Activated naive CD8-positive, alpha-beta T cell treated with anti-CD3 and anti-CD28 coated beads, Interleukin-2, amount 10 ng/mL, durations not matched to agents 7 days and 5 days (primary cell): ENCODE measurements around the gene ILK. TPM values are rescaled to one million over a fixed set of nuclear protein-coding genes. Genes with fewer than 3 reads are reported as not detected.
A peak's percentile ranks its signal among the peaks of the same experiment; 100 is the strongest.

Experiments used
- ATAC-seq: fragments of 150-1000 bp; cut with Tn5 transposase; one replicate; pipeline ENCODE4 v1.10.0; 2021; ENCODE audit warnings: low read depth, moderate library complexity
- POLR2A ChIA-PET: fragments of 350-600 bp; sonication (Branson Sonifier 250); formaldehyde crosslinking; loops from one replicate; lab custom pipeline; 2021; ENCODE audit warnings: antibody characterized with exemption; lab: Charles Lee
- DNase-seq: peaks from one replicate; pipeline ENCODE4 v3.0.0; 2021
- H3K27ac Mint-ChIP-seq: one replicate; pipeline ENCODE4 v1.8.0; 2022; ENCODE audit warnings: mild to moderate bottlenecking, mixed read lengths
- H3K27me3 Mint-ChIP-seq: one replicate; pipeline ENCODE4 v1.8.0; 2022; ENCODE audit warnings: mild to moderate bottlenecking, moderate library complexity, mixed read lengths
- H3K36me3 Mint-ChIP-seq: one replicate; pipeline ENCODE4 v1.8.0; 2021; ENCODE audit warnings: mild to moderate bottlenecking, mixed read lengths
- H3K4me1 Mint-ChIP-seq: one replicate; pipeline ENCODE4 v1.8.0; 2021; ENCODE audit warnings: mixed read lengths
- H3K4me3 Mint-ChIP-seq: one replicate; pipeline ENCODE4 v1.8.0; 2022; ENCODE audit warnings: mild to moderate bottlenecking, moderate library complexity, mixed read lengths
- H3K9me3 Mint-ChIP-seq: one replicate; pipeline ENCODE4 v1.8.0; 2021; ENCODE audit warnings: mixed read lengths
- total RNA-seq, 2 experiments: library from RNA; stranded (reverse); gene quantifications; one replicate each; pipeline ENCODE4 v1.2.3, GENCODE V29; 2021

Gene ILK
- total RNA-seq, 2 experiments from 2014 or later: 195 to 207 TPM

DNA sequence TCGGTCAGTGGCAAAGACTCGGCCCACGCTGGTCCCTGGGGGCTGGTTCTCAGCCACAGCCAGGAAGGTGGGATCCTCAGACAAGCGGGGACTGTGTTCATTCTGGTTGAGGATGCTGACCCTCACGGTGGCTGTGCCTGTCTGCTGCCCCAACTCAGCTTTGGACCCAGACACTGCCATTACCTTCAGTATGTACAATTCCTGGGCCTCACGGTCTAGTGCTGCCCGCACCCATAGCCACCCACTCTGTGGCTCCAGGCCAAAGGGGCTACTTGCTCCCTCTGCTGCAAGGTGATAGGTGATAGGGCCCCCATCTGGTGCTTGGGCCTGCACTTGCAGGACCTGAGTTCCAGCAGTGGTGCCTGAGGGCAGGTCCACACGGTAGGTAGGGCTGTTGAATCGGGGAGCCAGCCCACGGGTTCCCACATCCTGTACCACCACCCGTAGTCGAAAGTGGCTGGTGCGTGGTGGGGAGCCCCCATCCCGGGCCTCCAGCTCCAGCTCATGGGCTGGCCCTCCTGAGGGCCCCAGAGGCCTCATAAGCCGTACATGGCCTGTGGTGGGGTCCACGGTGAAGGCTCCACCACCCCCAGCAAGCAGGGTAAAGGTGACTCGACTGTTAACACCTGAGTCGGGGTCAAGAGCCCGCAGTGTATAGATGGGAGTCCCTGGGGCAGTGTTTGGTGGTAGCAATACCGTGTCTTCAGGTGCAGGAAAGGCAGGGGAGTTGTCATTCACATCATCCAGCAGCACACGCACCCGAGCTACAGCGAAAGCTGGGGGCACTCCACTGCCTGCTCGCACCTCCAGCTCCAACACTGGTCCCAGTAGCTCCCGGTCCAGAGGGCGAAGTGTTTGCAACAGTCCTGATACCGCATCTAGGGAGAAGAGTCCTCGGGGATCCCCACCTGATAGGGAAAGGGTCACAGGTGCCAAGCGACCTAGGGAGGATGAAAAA, 28.8 kb downstream of the ILK start:
- Mint-ChIP-seq H3K9me3 (no peaks in the 10 kb centered on the region), H3K27me3 (no peaks in the 10 kb centered on the region), H3K4me1 (peaks cover 10% of the 10 kb centered on the region), H3K4me3 (no peak overlapping the region), H3K27ac (no peak overlapping the region), H3K36me3 (no peaks in the 10 kb centered on the region)
- POLR2A ChIA-PET: interaction anchor here (1.8 to 2.1 kb wide), 2 partner anchors 14 to 21 kb away, joined by 4 to 8 read pairs; partner anchors contain the start of genes TAF10 and TPP1
- peak; percentile 38 for ATAC-seq
- DNase-seq: no peak

DNA sequence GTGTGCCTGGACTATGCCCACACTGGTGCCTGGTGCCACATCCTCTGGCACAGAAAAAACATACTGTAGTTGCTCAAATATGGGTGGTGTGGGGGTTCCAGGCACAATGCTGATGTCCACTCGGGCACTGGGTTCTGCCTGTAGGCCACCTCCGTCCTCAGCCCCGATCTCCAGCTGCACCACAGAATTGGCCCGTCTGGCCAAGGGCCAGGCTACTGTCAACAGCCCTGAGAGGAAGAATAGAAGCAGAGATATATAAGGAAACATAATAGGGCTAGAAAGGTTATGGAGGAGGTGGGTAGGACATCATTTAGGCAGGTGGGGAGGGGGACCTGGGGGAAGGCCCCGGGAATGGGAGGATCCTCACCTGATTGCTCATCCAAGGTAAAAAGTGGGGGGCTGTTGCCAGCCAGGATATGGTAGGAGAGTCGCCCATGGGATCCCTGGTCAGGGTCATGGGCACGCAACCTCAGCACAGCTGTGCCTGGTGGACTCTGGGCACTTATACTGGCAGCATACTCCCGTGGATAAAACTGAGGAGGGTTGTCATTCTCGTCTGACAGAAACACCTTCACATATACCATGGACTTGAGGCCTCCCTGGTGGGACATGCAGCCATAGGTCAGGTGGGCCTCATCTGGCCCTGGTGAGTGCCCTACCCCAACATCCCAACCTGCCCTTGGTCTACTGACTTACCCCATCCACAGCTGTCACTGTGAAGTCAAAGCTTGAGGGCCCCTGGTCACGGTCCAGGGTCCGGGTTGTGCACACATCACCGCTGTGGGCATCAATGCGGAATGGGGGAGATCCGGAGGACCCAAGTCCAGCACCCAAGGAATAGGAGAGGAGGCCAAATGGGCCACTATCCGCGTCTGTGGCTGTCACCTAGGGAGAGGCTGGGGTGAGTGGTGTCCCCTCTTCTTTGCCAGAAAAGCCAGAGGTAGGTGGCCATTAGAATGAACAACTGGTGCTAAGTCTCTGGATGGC, 30.1 kb downstream of the ILK start:
- no peak overlapping the region for H3K4me3 Mint-ChIP-seq
- H3K9me3 Mint-ChIP-seq: no peaks in the 10 kb centered on the region
- peaks cover 2% of the 10 kb centered on the region for H3K4me1 Mint-ChIP-seq
- H3K27me3 Mint-ChIP-seq: no peaks in the 10 kb centered on the region
- POLR2A ChIA-PET: interaction anchor here (1.8 kb wide), 1 partner anchor 22 kb away, joined by 4 read pairs; the partner anchor contains the start of gene TAF10
- H3K27ac Mint-ChIP-seq: no peak overlapping the region
- DNase-seq (no peak), ATAC-seq (no peak)
- no peaks in the 10 kb centered on the region for H3K36me3 Mint-ChIP-seq

DNA sequence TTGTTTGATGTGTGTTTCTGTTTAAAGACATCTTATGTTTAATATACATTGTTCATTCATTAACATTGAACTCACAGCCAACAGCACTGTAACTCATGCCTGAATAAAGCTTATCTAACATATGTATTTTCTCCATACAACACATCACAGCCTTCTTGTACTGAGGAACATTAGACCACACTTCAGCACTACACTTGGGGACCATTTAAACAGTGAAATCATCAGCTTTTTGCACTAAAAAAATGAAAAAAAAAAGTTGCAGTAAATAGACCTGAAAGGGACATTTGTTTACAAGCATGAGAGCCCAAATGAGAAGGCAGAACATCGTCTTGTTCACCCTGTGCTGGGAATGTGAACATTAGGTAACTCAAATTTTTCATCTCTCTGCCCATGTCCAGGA, 31.0 kb downstream of the ILK start:
- H3K27ac Mint-ChIP-seq: no peak overlapping the region
- POLR2A ChIA-PET: no interaction called here

DNA sequence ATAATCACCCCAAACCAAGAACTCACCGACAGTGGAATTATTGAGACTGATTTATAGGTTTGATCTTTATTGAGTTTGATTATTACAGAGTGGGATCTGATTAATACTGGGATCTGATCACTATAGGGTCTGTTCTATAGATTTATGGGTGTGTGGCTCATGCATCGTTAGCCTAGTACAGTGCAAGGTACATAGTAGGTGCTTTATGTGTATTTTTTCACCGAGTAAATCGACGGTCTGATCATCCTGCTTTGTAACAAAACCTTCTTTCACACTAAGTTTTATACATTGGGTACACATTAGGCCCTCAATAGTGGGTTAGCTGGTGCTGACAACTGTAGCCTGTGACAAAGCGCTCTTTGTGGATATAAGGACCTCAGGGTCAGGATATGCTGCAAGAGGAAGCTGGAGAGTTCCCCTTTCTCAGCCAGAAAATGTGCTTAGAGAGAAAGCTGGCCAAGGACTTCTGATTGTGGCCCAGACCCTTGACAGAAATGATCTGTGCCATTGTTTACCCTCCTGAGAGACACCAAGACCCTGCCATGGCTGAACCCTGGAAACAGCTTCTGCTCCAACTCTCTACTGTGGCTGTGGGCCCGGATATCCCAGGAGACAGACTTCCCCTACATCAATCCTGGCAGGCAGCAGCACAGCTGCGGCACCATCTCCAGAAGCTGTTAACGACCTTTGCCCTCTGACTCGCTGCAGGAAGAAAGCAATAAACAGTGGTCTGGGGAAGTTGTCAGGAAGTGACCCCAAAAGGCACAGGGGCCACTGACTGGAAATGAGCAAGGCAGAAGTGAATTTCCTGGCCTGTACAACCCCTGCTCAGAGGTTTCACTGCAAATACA, 31.7 kb downstream of the ILK start:
- Mint-ChIP-seq H3K36me3 (no peaks in the 10 kb centered on the region), H3K27me3 (no peaks in the 10 kb centered on the region), H3K4me3 (no peak overlapping the region), H3K9me3 (no peaks in the 10 kb centered on the region), H3K4me1 (peaks cover 7% of the 10 kb centered on the region), H3K27ac (no peak overlapping the region)
- DNase-seq (no peak), ATAC-seq (no peak)
- POLR2A ChIA-PET: no interaction called here

More for the DNA sequence above, 31.0 kb downstream of the ILK start:
- ATAC-seq (no peak), DNase-seq (no peak)
- H3K36me3 Mint-ChIP-seq: no peaks in the 10 kb centered on the region
- peaks cover 6% of the 10 kb centered on the region for H3K4me1 Mint-ChIP-seq
- no peaks in the 10 kb centered on the region for H3K27me3 Mint-ChIP-seq
- no peak overlapping the region for H3K4me3 Mint-ChIP-seq
- H3K9me3 Mint-ChIP-seq: no peaks in the 10 kb centered on the region

DNA sequence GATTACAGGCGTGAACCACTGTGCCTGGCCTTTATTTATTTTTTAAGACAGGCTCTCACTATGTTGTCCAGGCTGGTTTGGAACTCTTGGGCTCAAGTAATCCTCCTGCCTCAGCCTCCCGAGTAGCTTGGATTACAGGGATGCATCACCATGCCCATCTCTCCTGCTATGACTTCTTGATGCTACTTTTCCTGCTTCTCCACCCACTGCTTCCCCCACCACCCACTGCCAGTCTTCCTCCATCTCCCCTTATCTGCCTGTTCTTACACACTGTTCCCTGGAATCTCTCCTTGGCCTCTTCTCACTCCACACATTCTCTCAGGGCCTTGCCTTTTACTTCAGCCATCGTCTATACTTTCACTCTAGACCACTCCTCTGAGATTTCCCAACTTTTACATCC, 32.9 kb downstream of the ILK start:
- ATAC-seq (no peak), DNase-seq (no peak)
- POLR2A ChIA-PET: no interaction called here
- no peak overlapping the region for H3K27ac Mint-ChIP-seq
- no peak overlapping the region for H3K4me3 Mint-ChIP-seq
- H3K9me3 Mint-ChIP-seq: no peaks in the 10 kb centered on the region
- peaks cover 7% of the 10 kb centered on the region for H3K4me1 Mint-ChIP-seq
- H3K36me3 Mint-ChIP-seq: no peaks in the 10 kb centered on the region
- no peaks in the 10 kb centered on the region for H3K27me3 Mint-ChIP-seq

DNA sequence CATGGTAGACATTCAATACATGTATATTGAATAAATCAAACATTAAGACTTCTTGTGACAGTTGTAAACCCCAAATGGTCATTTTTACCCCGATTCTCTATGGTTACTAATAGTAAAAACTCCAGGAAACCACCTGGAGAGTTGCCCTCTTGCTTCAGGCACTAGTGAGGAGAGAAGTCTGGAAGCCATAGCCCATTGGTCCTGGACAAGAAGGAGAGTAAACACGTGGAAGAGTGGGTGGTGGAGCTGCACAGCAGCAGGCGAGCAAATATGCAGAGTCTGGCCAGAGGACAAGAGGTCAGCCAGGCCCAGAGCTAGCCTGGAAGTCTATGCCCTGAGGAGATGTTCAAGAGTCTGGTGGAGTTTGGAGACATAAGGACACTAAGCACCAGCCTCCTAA, 34.3 kb downstream of the ILK start:
- Mint-ChIP-seq H3K4me3 (no peak overlapping the region), H3K27me3 (no peaks in the 10 kb centered on the region), H3K4me1 (peaks cover 5% of the 10 kb centered on the region), H3K27ac (no peak overlapping the region), H3K9me3 (no peaks in the 10 kb centered on the region), H3K36me3 (no peaks in the 10 kb centered on the region)
- DNase-seq: no peak
- POLR2A ChIA-PET: interaction anchor here (1.4 kb wide), 1 partner anchor 10 kb away, joined by 3 read pairs; no protein-coding TSS in a partner anchor
- no peak for ATAC-seq

DNA sequence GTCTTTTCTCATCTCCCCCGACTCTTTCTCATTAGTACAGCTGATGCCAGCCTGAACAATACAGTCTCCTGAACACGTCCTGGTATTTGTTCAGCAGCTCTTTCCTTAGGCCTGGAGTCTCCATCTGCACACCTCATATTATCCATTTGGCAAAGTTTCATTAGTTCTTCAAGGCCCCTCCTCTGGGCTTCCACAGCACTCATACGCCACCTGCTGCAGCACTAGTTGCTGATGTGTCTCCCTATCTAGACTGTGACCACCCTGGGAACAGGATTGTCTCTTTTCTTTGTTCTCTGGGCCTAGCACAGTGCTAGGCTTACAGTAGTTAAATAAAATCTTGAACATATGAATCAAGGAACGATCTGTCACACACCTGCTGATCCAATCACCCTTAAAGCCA, 34.9 kb downstream of the ILK start:
- peaks cover 5% of the 10 kb centered on the region for H3K4me1 Mint-ChIP-seq
- no peaks in the 10 kb centered on the region for H3K9me3 Mint-ChIP-seq
- H3K4me3 Mint-ChIP-seq: no peak overlapping the region
- H3K36me3 Mint-ChIP-seq: no peaks in the 10 kb centered on the region
- no peak for ATAC-seq
- no peak overlapping the region for H3K27ac Mint-ChIP-seq
- POLR2A ChIA-PET: interaction anchor here (1.4 kb wide), 2 partner anchors 11 to 20 kb away, joined by 3 to 5 read pairs; partner anchors contain the start of gene TPP1
- DNase-seq: no peak
- no peaks in the 10 kb centered on the region for H3K27me3 Mint-ChIP-seq

DNA sequence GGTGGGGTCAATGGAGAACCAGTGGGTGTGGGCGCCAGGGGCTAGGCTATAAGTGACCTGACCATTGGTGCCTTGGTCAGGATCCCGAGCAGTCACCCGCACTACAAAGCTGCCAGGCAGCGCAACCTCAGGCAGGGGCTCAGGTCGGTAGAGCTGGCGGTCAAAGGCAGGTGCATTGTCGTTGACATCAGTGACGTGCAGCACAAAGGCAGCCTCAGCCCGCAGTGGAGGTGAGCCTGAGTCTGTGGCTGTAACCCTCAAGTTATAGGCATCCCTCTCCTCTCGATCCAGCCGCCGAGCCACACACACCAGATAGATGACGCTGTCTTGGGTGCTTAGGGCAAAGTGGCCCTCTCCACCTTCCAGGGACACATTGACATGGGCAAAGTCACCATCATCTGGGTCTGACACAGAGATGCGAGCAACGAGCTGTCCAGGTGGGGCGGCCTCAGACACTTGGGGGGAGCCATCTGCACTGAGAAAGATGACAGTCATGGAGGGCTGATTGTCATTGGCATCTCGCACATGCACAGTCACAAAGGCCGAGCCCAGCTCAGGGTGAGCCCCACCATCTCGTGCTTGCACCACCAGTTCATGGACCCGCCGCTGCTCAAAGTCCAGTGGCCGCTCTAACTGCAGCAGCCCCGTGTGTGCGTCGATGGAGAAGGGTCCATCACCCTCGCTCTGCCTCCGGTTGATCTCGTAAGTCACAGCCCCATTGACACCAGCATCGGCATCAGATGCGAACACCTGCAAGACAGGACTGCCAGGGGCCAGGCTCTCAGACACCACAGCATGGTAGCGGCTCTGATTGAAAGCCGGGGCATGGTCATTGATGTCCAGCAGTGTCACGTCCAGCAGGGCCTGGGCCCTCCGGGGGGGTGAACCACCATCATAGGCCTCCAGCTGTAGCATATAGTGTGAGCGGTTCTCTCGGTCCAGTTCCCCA, 36.7 kb downstream of the ILK start:
- no peaks in the 10 kb centered on the region for H3K27me3 Mint-ChIP-seq
- H3K27ac Mint-ChIP-seq: no peak overlapping the region
- DNase-seq (no peak), ATAC-seq (no peak)
- no peak overlapping the region for H3K4me3 Mint-ChIP-seq
- POLR2A ChIA-PET: no interaction called here
- H3K9me3 Mint-ChIP-seq: no peaks in the 10 kb centered on the region
- H3K36me3 Mint-ChIP-seq: no peaks in the 10 kb centered on the region
- peaks cover 8% of the 10 kb centered on the region for H3K4me1 Mint-ChIP-seq

DNA sequence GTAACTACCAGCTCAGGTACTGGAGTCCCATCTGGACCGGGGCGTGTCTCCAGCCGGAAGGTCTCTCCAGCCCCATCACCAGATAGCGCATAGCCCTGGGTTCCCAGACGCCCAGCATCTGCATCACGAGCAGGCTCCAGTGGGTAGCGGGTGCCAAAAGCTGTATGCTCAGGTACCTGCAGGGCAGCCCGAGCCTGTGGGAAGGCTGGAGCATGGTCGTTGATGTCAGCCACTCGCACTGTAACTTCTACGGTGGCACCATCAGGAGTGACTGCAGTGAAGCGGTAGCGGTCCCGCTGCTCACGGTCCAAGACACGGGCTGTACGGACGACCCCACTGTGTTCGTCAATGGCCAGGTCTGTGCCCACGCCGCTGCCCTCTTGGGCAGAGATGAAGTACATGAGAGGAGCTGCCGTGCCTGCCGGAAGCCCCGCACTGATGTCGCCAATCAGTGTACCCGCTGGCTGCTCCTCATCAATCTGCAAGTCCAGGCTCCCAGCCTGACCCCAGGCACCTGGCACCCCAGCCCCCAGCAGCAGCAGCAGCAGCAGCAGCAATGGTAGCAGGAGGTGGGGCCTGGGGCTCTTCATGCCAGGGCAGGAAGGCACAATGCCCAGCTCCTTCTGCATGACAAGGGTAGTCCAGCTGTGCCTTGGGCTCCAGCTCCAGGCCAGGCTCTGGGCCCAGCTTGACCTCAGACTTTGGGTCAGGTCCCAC, 37.6 kb downstream of the ILK start:
- no peaks in the 10 kb centered on the region for H3K9me3 Mint-ChIP-seq
- H3K27me3 Mint-ChIP-seq: no peaks in the 10 kb centered on the region
- DNase-seq (no peak), ATAC-seq (no peak)
- no peak overlapping the region for H3K4me3 Mint-ChIP-seq
- H3K27ac Mint-ChIP-seq: no peak overlapping the region
- H3K36me3 Mint-ChIP-seq: no peaks in the 10 kb centered on the region
- POLR2A ChIA-PET: interaction anchor here (1.3 kb wide), 1 partner anchor 22 kb away, joined by 4 read pairs; the partner anchor contains the start of gene TPP1
- peaks cover 8% of the 10 kb centered on the region for H3K4me1 Mint-ChIP-seq

DNA sequence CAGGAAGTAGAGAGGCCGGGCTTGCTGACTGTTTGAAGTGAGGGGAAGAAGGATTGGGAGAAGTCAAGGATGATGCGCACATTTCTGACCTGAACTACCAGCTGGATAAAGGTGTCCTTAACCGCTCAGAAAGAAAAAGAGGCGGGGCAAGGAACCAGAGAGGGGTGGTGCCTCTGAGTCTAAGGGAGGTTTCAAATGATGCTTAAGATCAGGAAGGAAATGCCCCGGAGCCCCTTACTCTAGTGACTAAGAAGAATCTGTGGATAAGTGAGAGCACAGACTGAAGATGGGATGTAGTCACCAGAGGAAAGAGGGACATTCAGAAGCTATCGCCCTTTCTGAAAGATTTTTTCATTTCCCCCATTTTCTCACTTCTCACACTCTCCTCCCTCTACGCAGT, 39.4 kb downstream of the ILK start:
- H3K4me3 Mint-ChIP-seq: no peak overlapping the region
- H3K36me3 Mint-ChIP-seq: no peaks in the 10 kb centered on the region
- no peaks in the 10 kb centered on the region for H3K9me3 Mint-ChIP-seq
- DNase-seq: no peak
- ATAC-seq: no peak
- H3K27me3 Mint-ChIP-seq: no peaks in the 10 kb centered on the region
- peaks cover 8% of the 10 kb centered on the region for H3K4me1 Mint-ChIP-seq
- no peak overlapping the region for H3K27ac Mint-ChIP-seq
- POLR2A ChIA-PET: no interaction called here

DNA sequence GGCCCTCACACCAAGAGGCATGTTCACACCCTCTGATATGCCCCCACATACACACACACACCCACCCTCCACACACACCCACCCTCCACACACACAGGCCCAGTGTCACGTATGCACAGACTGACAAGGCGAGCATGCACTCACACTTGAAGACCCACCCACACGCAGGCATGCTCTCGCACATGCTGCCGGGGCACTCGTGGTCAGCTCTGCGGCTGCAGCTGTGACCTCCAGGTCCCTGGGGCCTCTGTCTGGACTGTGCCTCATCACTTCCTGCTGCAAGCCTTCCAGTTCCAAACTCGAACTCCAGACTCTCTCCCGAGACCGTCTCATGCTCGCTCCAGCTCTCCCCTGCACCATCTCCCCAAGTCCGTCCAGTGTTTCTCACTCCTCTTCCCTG, 42.5 kb downstream of the ILK start:
- H3K9me3 Mint-ChIP-seq: no peaks in the 10 kb centered on the region
- peaks cover 2% of the 10 kb centered on the region for H3K4me1 Mint-ChIP-seq
- no peaks in the 10 kb centered on the region for H3K36me3 Mint-ChIP-seq
- no peaks in the 10 kb centered on the region for H3K27me3 Mint-ChIP-seq
- H3K27ac Mint-ChIP-seq: no peak overlapping the region
- DNase-seq: no peak
- ATAC-seq: no peak
- no peak overlapping the region for H3K4me3 Mint-ChIP-seq
- POLR2A ChIA-PET: interaction anchor here (1.2 to 1.4 kb wide), 2 partner anchors 34 to 100 kb away, joined by 3 to 7 read pairs; partner anchors contain the start of gene TAF10
